NT2/D1 (cell line): ENCODE measurements around the gene CPA3.

Experiments
- DNase-seq: peaks from one replicate; pipeline ENCODE4 v3.0.0-alpha.2; 2011; ENCODE audit warnings: low read depth, low spot score
- H3K27me3 ChIP-seq: 2 replicates; pipeline ENCODE4 v1.6.0; 2011; ENCODE audit warnings: mild to moderate bottlenecking; ENCODE audit not compliant: insufficient read length, insufficient read depth
- H3K36me3 ChIP-seq: 2 replicates; pipeline ENCODE4 v1.6.1; 2011; ENCODE audit warnings: mild to moderate bottlenecking, low read length, mixed read lengths; ENCODE audit not compliant: insufficient read depth, insufficient read length
- H3K4me1 ChIP-seq: 2 replicates; pipeline ENCODE4 v1.5.1; 2011; ENCODE audit not compliant: insufficient read depth, insufficient read length
- H3K4me3 ChIP-seq: 2 replicates; pipeline ENCODE4 v1.5.1; 2011; ENCODE audit warnings: low read depth; ENCODE audit not compliant: insufficient read length
- H3K9ac ChIP-seq: 2 replicates; pipeline ENCODE4 v1.6.0; 2011; ENCODE audit warnings: low read depth; ENCODE audit not compliant: insufficient read length
- H3K9me3 ChIP-seq: 2 replicates; pipeline ENCODE4 v1.5.1; 2011; ENCODE audit warnings: mild to moderate bottlenecking, low read length; ENCODE audit not compliant: insufficient read depth
- SUZ12 ChIP-seq: IDR thresholded peaks from 2 replicates; pipeline ENCODE4 v1.6.1; 2011; ENCODE audit not compliant: insufficient read length, insufficient read depth; ENCODE audit errors: extremely low read depth
- YY1 ChIP-seq: IDR thresholded peaks from 2 replicates; pipeline ENCODE4 v1.6.1; 2011; ENCODE audit not compliant: insufficient read length, insufficient read depth
- ZNF274 ChIP-seq: IDR thresholded peaks from 2 replicates; pipeline ENCODE4 v1.6.1; 2011; ENCODE audit warnings: mild to moderate bottlenecking, low read depth, low read length

Gene CPA3

DNA sequence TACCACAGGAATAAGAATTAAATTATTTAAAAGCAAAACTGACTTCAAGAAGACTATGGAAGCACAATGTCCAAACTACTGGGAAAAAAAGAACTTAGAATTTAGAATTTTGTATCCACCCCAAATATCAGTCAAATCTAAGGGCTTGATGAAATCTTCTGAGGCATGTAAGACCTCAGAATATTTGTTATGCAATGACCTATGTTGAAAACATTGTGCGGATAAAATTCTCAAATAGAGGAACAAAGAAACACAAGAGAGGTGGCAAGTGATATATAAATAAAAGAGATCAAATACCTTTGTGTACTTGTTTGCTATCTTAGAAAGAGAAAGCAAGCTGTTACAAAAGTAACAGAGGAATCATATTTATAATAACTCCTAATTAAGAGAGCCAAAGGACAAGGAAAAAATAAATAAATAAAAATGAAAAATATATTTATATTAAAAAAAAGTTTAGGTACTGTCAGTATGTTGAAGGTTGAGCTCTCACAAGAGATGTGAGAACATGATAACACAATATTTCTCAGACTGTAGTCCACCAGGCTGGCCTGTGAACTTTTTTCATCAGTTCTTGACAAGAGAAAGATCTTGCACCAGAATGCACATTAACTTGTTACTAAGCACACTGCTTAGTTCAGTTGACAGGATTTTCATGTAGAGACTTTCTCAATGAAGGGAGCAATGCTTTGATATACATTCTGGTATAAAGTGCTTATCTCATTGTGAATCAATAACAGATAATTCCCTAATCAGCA is 50.0 kb downstream of the CPA3 start:
- Histone ChIP-seq H3K9me3 (no peaks in the 10 kb centered on the region; the same call in 1 of the 2 replicates), H3K4me3 (no peak overlapping the region), H3K36me3 (no peaks in the 10 kb centered on the region), H3K27me3 (no peaks in the 10 kb centered on the region), H3K4me1 (no peaks in the 10 kb centered on the region), H3K9ac (no peak overlapping the region)
- DNase-seq, result no peak
- TF ChIP-seq SUZ12 (no peak), ZNF274 (no peak), YY1 (no peak)

DNA sequence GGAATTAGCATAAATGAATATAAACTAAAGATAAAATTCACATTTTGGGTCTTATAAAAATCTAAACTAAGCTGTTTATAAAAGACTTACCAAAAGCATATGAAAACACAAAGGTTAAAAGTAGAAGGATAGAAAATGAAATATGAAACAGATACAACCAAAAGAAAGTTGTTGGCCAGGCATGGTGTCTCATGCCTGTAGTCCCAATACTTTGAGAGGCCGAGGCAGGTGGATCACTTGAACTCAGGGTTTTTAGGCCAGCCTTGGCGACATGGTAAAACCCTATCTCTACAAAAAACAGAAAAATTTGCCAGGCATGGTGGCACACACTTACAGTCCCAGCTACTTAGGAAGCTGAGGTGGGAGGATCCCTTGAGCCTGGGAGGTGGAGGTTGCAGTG is 51.0 kb downstream of the CPA3 start:
- TF ChIP-seq YY1 (no peak), ZNF274 (no peak), SUZ12 (no peak)
- Histone ChIP-seq H3K9me3 (no peaks in the 10 kb centered on the region; the same call in 1 of the 2 replicates), H3K27me3 (no peaks in the 10 kb centered on the region), H3K4me3 (no peak overlapping the region), H3K36me3 (no peaks in the 10 kb centered on the region), H3K9ac (no peak overlapping the region), H3K4me1 (no peaks in the 10 kb centered on the region)
- no peak for DNase-seq

DNA sequence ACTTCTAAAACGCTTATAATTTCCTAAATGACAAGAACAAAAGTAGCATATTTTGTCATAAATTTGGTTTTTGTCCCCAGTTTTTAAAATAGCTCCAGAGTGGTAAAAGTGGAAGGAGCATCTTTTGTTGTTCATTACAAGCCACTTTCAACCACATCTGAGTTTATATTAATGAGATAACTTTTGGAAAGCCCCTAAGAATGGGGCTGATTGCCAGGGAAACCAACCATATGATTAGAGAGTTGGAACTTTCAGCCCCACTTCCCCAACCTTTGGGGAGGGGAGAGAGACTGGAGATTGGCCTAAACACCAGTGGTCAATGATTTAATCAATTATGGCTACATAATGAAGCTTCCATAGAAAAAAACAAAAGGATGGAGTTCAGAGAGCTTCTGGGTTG is 57.4 kb downstream of the CPA3 start:
- Histone ChIP-seq H3K36me3 (no peaks in the 10 kb centered on the region), H3K4me3 (no peak overlapping the region), H3K9me3 (no peaks in the 10 kb centered on the region; the same call in 1 of the 2 replicates), H3K4me1 (no peaks in the 10 kb centered on the region), H3K27me3 (no peaks in the 10 kb centered on the region), H3K9ac (no peak overlapping the region)
- no peak for DNase-seq
- no peak for TF ChIP-seq YY1
- no peak for TF ChIP-seq ZNF274
- no peak for TF ChIP-seq SUZ12

DNA sequence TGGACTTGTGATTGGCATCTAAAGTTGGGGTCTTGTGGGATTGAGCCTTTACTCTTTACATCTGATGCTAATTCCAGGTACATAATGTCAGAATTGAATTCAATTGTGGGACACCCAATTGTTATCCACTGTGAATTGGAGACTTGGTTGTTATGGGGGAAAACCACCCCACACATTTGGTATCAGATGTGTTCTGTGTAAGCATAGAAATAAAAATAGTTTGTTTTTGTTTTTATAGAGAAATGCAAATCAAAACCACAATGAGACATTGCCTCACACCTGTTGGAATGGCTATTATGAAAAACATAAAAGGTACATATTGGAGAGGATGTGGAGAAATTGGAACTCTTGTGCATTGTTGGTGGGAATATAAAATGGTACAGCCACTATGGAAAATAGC is 58.5 kb downstream of the CPA3 start:
- Histone ChIP-seq H3K4me3 (no peak overlapping the region), H3K9ac (no peak overlapping the region), H3K27me3 (no peaks in the 10 kb centered on the region), H3K36me3 (no peaks in the 10 kb centered on the region), H3K9me3 (no peaks in the 10 kb centered on the region; the same call in 1 of the 2 replicates), H3K4me1 (no peaks in the 10 kb centered on the region)
- DNase-seq, result no peak
- no peak for TF ChIP-seq SUZ12
- TF ChIP-seq ZNF274, result no peak

DNA sequence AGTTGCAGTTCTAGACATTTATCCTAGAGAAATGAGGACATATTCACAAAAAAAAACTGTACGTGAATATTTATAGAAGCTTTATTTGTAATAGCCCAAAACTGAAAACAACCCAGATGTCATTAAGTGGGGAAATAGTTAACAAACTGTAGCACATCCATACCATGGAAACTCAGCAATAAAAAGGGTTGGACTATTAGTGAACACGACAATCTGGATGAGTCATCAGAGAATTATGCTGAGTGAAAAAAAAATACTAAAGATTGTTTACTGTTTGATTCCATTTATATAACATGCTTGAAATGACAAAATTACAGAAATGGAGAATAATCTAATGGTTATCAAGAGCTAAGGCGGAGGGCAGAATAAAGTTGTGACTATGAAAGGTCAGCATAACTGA is 59.5 kb downstream of the CPA3 start:
- DNase-seq, result no peak

DNA sequence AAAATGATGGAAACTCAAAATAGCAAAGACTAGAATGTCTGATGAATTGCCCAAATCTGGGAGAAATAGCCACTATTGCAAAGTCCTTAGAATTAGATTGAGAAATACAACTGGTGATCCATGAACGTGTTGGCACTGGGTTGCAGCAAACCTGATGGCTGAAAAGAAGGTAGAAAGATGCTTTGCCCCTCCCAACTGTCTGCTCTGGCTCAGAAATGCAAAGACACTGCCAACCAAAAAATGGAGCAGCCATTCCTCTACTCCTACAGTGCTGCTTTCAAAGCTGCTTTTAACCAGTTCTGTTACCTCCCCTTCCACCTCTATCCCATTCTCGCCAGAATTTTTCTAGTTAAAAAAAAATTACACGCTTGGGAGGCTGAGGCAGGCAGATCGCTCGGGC is 60.7 kb downstream of the CPA3 start:
- TF ChIP-seq SUZ12, result no peak
- TF ChIP-seq YY1, result no peak
- TF ChIP-seq ZNF274, result no peak
- Histone ChIP-seq H3K27me3 (no peaks in the 10 kb centered on the region), H3K9me3 (no peaks in the 10 kb centered on the region), H3K36me3 (no peaks in the 10 kb centered on the region), H3K9ac (no peak overlapping the region), H3K4me3 (no peak overlapping the region), H3K4me1 (no peaks in the 10 kb centered on the region)
- DNase-seq, result no peak

More for the DNA sequence above, 59.5 kb downstream of the CPA3 start:
- Histone ChIP-seq H3K9ac (no peak overlapping the region), H3K9me3 (no peaks in the 10 kb centered on the region), H3K4me1 (no peaks in the 10 kb centered on the region), H3K4me3 (no peak overlapping the region), H3K27me3 (no peaks in the 10 kb centered on the region), H3K36me3 (no peaks in the 10 kb centered on the region)
- TF ChIP-seq SUZ12, result no peak
- TF ChIP-seq YY1, result no peak
- TF ChIP-seq ZNF274, result no peak

DNA sequence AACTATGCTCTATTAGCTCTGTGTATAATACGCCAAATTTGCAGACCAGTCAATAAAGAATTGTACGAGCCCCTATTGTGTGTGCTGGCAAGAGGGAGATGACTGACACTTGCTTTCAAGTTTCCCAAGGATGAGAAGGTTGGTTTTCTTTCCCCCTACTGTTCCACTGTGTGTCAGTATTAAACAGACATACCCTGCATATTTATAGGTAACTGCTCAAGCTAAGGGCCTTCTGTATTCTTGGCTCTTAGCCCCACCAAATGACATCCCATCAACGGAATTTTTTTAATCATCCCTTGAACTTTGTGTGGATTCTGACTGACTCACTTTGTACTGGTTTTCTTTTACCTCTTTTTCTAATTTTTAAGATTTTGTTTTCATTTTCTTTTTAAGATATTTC is 65.7 kb downstream of the CPA3 start:
- Histone ChIP-seq H3K4me1 (no peaks in the 10 kb centered on the region), H3K36me3 (no peaks in the 10 kb centered on the region), H3K9ac (no peak overlapping the region), H3K4me3 (no peak overlapping the region), H3K27me3 (no peaks in the 10 kb centered on the region), H3K9me3 (no peaks in the 10 kb centered on the region)
- no peak for DNase-seq
- TF ChIP-seq ZNF274, result no peak
- TF ChIP-seq SUZ12, result no peak
- TF ChIP-seq YY1, result no peak

DNA sequence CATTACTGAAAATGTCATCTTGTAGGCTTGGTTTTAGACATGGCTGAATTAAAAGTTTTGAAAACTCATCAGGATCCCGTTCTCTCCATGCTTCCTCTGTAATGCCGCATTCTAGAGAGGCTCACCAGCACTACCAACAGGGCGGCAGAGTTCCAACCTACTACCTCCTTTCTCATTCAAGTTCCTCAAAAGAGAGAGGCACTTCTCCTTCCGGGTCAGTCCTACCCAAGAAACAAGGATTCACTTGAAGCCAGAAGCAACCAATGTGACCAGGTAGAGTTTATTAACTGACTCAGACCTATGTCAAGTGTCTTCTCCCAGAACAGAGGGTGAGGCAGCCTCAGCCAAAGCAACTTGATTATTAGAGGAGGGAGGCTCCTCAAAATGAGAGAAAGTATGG is 66.5 kb downstream of the CPA3 start:
- Histone ChIP-seq H3K4me1 (no peaks in the 10 kb centered on the region), H3K36me3 (no peaks in the 10 kb centered on the region), H3K4me3 (no peak overlapping the region), H3K9ac (no peak overlapping the region), H3K9me3 (no peaks in the 10 kb centered on the region), H3K27me3 (no peaks in the 10 kb centered on the region)
- no peak for DNase-seq
- no peak for TF ChIP-seq ZNF274
- TF ChIP-seq YY1, result no peak
- TF ChIP-seq SUZ12, result no peak
